Ramos (cell line): ENCODE measurements around the gene DPP6.
"Not testable (repeated sequence)": the region's sequence is repeated elsewhere in the genome, so short reads cannot be mapped to it uniquely, and the experiment has no call there.

Source experiments
- in situ Hi-C: fragments of 300-500 bp; cut with MboI; formaldehyde crosslinking; loops from one replicate; pipeline ENCODE4 v1.14.3; 2022; ENCODE audit warnings: low sequenced_read_pairs; ENCODE audit not compliant: unreplicated experiment

DPP6 gene

GRCh38 chr7:154145922-154146706 lies 93.9 kb downstream of the DPP6 start:
- in situ Hi-C loops, result not testable (repeated sequence)

GRCh38 chr7:154146707-154147038 lies 94.5 kb downstream of the DPP6 start:
- in situ Hi-C loops, result not testable (repeated sequence)

DNA sequence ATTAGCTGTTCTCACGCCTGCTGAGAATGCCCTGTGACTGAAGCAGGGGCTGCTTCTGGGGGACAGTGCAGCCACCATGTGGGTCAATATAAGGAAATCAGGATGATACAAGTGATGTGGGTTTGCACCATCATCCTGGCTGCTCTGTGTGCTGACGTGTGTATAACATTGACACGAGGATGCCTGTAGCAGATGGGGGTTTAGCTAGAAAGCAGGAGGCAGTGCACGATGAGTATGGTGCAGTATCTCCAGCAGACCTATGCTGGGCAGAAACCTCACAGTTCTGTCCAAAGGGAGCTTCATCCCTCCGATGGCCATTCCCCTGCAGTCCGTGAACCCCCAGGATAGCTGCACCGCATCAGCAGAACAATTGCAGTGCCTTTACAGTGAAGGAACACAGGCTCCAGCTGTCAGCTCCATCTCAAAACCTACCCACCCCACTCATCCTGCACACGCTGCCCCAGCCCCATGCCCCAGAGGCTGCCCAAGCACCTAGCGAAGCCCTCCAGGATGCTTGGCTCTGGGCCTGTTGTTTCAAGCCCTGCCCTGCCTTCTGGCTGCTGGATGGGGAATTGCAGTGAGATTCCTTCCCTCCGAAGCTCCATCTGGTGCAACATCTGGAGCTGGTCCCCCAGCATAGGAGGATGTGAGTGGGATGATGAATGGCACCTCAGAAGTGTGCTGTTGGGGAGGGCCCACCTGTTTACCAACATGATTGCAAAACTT lies 96.8 kb downstream of the DPP6 start:
- in situ Hi-C loops, result not testable (repeated sequence)

- in situ Hi-C loops, result not testable (repeated sequence)
Observed at GRCh38 chr7:154150656-154151055, 98.5 kb downstream of the DPP6 start.

GRCh38 chr7:154151306-154151705 lies 99.1 kb downstream of the DPP6 start:
- in situ Hi-C loops, result not testable (repeated sequence)

DNA sequence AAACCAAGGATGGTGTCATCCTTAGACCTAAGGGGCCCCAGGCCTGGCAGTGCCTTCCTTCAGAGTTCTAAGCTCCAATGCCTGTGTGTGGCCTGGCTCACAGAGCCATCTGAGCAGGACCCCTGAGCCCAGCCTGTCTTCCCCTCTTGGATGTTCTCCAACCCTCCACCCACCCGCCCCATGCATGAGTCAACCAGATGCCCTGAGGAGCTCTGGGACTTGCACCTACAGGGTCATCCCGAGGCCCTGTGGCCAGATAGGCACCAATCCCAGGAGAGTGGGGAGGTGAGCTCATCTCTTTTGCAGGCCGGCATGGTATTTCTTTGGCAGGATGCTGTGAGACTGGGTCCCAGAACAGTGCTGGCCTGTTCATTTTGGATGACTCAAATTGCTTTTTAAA lies 103.7 kb downstream of the DPP6 start:
- in situ Hi-C loops, result not testable (repeated sequence)

DNA sequence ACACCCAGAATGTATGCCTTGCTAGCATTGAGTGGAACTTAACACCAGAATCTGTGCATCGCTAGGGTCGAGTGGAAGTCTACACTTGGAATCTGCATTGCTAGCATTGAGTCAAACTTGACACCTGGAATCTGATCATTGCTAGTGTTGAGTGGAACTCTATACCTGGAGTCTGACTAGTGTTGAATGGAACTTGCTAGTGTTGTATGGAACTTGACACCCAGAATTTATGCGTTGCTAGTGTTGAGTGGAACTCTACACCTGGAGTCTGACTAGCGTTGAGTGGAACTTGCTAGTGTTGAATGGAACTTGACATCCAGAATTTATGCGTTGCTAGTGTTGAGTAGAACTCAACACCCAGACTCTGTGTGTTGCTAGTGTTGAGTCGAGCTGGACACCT lies 110.7 kb downstream of the DPP6 start:
- in situ Hi-C loops, result not testable (repeated sequence)

DNA sequence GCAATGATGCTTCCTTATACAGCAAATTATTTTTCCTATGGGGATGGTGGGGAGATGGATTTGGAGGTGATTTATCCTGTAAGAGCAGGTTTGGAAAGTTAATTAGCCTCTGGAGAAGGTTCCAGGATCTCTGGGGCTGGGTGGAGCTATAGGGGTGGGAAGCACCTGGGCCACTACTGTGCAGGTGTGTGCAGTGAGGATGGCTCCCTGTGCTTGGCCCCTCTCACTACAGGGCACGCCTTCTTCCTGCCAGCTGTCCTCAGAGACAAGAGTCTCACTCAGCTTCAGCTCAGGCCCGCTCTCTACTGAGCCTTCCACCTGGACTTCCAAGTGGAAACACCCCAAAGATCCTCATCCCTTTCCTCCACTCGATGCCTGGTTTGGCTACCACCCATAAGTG lies 111.4 kb downstream of the DPP6 start:
- in situ Hi-C loops, result not testable (repeated sequence)

DNA sequence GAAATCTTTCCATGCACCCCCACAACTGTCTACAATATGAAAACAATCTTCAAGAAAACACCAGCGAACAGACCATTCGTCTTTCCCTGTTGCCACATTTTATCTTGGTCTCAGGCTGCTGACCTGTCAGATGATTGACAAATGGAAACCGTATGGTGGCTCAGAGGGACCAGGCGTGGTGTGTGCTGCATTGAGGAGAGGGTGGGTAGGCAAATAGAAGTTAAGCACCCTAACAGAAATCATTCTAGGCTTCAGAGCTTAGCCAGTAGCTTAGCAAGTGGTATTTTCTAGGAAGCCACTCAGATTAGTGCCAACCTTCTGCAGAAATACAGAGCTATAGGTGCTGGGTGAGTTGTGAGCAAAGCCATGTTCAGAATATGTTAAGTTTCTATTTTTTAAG lies 114.9 kb downstream of the DPP6 start:
- in situ Hi-C loops, result no loop called here

DNA sequence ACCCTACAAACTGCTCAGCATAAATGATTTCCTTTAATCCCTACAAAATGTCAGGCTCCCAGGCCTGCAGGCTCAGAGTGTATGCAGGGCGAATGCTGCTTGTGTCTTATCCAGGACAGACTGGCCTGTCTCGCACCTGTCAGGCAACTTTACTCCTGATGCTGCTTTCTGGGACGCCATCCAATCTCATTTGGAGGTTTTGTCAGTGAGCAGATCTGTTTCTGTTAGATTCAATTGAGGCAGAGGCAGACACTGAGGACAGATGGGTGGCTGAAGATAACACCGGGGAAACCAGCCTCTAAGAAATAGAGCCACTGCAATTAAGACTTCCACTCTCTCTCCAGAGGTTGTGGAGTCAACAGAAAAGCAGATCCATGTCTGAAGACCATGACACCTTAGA lies 115.6 kb downstream of the DPP6 start:
- in situ Hi-C loops, result no loop called here

DNA sequence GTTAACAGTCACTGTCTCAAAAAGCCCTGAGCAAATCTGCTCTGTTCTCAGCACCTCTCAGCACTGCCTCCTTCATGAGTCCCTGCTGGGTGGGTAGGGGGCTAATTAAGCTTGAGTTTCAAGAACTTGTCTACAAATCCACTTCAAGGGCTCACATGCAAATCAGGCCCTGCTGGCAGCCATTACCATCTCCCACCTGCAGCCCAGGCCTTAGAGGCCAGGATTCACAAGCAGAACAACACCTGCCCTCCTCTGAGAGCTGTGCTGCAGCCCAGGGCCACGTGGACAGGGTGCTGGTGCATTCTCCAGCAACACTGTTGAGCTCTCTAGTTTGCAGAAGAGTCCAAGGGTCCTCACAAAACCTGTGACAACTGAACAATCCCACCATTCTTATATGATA lies 119.2 kb downstream of the DPP6 start:
- in situ Hi-C loops, result no loop called here

DNA sequence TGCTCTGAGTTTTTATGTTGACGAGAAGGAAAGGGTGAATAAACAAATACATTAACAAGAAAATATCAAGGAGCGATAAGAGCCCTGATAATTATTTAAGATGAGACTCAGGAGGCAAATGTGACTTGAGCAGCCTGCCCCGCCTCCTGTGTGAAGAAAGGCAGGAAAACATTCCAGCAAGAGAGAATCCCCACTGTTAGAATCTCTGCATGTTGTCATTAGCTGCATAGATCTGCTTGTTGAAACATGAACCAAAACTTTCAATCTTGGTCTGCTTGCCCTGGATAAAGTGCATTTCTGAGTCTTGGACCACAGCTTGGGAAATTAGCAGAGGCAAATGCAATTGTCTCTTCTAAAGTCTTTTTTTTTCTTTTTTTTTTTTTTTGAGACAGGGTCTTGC lies 120.0 kb downstream of the DPP6 start:
- in situ Hi-C loops, result no loop called here

GRCh38 chr7:154177584-154177983 lies 125.4 kb downstream of the DPP6 start:
- in situ Hi-C loops, result no loop called here

- in situ Hi-C loops, result no loop called here
Observed at GRCh38 chr7:154178895-154179294, 126.7 kb downstream of the DPP6 start.

DNA sequence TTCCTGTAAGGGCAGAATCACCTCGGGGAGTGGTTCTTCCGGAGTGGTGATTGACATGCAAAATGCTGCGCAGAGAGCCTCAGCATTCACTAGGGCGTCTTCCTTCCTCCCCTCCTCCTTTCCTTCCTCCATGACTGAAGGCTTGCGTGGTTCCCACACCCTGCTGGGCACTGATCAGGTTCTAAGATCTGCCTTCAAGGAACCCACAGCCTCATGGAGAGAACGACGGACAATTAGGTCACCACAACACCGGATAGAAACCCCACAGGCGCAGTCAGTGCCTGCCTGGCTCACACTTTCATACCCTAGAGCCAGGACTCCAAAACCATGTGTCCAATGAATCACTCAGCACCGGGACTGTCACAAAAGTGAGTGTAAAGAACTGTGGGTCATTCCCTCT lies 131.3 kb downstream of the DPP6 start:
- in situ Hi-C loops, result no loop called here

GRCh38 chr7:154183946-154184345 lies 131.7 kb downstream of the DPP6 start:
- in situ Hi-C loops, result no loop called here

- in situ Hi-C loops, result no loop called here
Observed at GRCh38 chr7:154186811-154187210, 134.6 kb downstream of the DPP6 start.

- in situ Hi-C loops, result no loop called here
Observed at GRCh38 chr7:154188330-154188729, 136.1 kb downstream of the DPP6 start.

GRCh38 chr7:154195266-154195665 lies 143.1 kb downstream of the DPP6 start:
- in situ Hi-C loops, result no loop called here

GRCh38 chr7:154198481-154198880 lies 146.3 kb downstream of the DPP6 start:
- in situ Hi-C loops, result no loop called here

DNA sequence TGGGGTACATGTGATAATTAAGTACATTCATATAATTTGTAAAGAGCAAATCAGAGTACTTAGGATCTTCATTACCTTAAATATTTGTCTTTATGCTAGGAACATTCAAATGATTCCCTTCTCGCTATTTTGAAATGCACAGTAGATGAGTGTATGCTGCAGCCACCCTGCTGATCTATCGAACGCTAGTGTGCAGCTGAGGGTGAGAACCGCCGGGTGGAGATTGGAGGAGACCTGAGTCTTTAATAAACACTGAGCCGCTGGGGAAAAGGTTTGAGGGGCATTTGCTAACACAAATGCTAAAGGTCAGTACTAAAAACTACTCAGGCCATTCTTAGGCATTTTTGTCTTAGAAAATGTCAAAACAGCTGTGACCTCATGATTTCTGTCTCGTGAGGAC lies 148.0 kb downstream of the DPP6 start:
- in situ Hi-C loops, result no loop called here

DNA sequence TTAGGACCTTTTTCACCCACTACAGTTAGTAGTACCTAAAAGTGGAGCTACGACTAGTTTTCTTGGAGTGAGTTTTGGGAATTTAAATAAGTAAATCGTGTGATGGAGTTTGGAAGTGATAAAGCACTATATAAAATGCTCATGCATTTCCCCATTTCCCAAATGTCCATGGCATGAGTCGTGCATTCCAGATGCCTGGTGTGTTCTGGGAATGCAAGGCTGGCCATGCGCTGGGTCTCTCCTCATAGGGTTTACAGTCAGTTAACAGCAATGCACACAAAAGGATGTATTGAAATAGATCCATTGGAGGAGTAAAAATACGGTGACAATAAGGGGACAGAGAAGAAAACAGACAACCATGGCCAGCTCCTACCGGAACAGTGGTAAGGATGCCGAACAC lies 149.8 kb downstream of the DPP6 start:
- in situ Hi-C loops, result no loop called here
